Placental epithelial cell (primary cell): ENCODE measurements around the gene SLC8A2. TPM values are rescaled to one million over a fixed set of nuclear protein-coding genes. Genes with fewer than 3 reads are reported as not detected.

ENCODE experiments used
- total RNA-seq: library from RNA; depleted of rRNA; stranded (reverse); fragments of >200 nt; gene quantifications from 2 replicates; pipeline ENCODE4 v1.2.3, GENCODE V29; 2012

The SLC8A2 gene, protein sequence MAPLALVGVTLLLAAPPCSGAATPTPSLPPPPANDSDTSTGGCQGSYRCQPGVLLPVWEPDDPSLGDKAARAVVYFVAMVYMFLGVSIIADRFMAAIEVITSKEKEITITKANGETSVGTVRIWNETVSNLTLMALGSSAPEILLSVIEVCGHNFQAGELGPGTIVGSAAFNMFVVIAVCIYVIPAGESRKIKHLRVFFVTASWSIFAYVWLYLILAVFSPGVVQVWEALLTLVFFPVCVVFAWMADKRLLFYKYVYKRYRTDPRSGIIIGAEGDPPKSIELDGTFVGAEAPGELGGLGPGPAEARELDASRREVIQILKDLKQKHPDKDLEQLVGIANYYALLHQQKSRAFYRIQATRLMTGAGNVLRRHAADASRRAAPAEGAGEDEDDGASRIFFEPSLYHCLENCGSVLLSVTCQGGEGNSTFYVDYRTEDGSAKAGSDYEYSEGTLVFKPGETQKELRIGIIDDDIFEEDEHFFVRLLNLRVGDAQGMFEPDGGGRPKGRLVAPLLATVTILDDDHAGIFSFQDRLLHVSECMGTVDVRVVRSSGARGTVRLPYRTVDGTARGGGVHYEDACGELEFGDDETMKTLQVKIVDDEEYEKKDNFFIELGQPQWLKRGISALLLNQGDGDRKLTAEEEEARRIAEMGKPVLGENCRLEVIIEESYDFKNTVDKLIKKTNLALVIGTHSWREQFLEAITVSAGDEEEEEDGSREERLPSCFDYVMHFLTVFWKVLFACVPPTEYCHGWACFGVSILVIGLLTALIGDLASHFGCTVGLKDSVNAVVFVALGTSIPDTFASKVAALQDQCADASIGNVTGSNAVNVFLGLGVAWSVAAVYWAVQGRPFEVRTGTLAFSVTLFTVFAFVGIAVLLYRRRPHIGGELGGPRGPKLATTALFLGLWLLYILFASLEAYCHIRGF
- under 0.01 and 0.33 TPM in 2 replicates for total RNA-seq

DNA sequence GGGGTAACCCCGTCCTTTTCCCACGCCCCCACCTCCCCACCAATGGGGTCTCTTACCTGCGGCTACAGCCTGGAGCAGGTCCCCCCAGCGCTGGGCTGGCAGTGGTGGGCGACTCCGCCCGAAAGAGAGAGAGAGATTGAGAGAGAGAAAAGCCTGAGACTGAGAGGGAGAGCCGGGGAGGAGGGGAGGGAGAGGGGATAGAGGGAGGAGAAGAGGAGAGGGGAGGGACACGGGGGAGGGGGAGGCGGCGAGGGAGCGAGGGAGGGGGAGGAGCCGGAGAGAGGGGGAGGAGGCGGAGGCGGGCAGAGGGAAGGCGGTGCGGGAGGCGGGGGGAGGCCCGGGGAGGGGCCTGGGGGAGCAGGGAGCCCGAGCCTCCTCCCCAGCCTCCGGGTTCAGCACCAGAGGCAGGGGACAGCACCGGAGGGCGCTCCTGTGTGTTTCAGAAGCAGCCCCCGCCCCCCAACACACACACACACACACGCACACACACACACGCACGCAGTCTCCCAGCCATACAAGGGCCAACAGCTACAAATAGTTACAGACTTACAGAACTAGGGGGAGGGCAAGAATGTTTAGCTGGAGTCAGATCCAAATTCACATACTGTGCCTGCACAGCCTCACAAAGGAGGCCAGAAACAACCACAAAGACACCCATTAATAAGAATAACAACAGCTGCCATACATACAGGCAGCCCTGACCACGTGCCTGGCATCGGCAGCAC is at the start of gene SLC8A2:
SLC8A2 (minus strand) TSS at position 161 of the 725 bp plus-strand sequence. CDS start 5,490 bp downstream, outside the sequence.

DNA sequence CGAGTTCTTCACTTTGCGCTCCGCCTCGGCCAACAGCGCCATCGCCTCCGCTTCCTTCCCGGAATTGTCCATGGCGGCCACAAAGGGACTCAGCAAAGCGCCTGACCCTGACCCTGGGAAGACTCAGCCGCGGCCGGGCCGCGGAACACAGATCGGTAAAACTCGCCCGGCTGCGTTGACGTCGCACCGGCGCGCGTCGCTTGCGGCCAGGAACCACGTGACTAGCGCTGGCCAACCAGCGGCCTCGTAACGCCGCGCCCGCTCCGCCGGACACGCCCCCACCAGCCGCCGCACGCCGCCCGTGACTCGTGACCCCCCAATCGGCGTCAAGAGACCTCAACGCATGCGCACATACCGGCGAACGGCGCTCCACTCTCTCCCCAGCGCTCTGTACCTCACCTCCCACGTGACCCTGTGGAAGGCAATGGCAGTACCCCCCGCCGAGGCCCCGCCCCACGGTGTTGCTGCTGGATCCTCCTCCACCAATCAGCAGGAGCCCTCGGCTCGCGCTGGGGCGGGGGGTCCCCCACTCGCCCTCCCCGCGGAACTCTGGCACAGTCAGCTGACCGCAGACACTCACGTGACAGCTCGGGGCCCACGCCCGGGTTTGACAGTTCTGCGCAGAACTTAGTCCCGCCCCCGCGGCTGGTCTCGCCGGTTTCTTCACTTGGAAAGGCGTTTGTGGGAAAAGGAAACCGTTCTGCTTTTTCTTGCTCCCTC is 43.3 kb upstream of the SLC8A2 start, which contains the start of gene NAPA:
NAPA (minus strand) TSS at position 195 of the 720 bp plus-strand sequence; CDS start at position 72, 123 bp downstream.

DNA sequence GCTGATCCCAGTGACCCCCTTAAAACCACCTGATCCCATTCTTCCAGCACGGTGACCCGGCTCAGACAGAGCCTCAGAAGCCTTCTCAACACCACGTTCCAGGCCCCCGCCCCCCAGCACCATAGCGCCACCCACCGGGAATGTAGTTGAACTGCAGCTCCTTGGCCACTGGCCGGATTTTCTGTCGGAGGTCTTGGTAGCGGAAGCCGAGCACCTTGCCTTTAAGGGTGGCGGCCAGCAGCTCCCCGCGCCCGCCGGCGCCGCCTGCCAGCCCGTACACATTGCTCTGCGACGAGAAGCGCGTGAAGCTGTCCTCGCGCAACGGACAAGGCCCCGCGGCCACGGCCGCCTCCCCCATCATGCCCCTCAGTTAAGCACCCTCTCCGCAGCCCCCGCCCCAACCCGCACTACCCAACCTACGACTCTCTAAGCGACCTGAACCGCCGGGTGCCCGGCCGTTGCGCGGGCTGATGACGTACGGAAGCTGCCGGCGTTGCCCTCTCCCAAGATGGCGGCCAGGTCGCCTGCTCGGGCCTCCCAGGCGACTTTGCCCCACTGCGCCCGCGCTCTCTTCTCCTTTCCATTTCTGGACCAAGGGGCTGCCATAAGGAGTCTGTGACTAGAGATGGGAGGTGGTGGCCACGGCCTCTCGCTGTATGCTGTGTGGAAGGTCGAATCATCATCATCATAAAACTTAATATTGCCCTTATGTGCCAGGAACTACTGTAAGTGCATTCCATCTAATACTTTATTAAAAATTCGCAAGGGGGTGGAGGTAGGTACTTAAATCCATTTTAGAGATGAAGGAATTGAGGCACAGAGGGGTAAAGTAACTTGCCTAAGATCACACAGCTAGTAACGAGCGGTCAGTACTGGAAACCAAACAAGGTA is 12.4 kb upstream of the SLC8A2 start, which contains the start of gene KPTN:
KPTN (minus strand) TSS at position 420 of the 891 bp plus-strand sequence; CDS start at position 361, 59 bp downstream.

DNA sequence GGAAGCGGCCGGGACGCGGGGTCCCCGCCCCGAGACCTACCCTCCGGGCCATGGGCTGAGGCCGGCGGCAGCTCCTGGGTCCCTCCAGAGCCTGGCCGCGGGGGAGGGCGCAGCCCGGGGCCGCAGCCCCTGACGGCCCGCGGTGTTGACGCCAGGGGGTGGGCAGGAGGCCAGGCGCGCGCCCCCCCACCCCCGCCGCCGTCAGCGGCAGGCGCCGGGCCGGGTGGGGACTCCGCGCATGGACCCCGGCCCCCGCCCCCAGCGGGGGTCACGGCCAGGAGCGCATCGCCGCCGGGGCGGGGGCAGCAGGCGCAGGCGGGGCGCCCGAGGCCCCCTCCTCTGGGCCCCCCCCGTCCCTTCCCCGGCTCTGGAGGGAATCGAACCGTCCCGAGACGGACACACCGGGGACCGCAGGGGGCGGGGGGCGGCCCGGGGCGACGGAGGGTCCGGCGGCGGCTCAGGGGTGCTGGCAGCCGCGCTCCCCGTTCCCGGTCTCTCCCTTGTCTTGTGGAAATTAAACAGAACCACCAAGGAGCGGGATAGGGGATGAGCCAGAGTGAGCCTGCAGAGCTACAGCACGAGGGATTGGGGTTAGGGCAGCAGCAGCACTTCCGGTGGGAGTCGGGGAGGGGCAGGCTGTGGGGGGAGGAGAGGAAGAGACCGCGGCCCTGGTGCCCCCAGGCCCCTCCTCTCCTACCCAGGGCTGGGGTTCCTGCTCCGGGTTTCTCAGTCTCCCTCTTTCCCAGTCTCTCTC is 52.5 kb downstream of the SLC8A2 start, which contains the start of gene MEIS3:
MEIS3 (minus strand) TSS at position 498 of the 754 bp plus-strand sequence; CDS start at position 52, 446 bp downstream.

Other genes with a start within 250 kb of the SLC8A2 start
- gene BBC3, start 240.7 kb downstream of the SLC8A2 start, total RNA-seq = 16.1 and 20.3 TPM in 2 replicates
- 3.3 and 14.5 TPM in 2 replicates for gene CCDC9, start 215.4 kb downstream of the SLC8A2 start, total RNA-seq
- 2.0 and 6.7 TPM in 2 replicates for gene INAFM1, start 197.0 kb downstream of the SLC8A2 start, total RNA-seq
- gene C5AR1, start 162.0 kb downstream of the SLC8A2 start, total RNA-seq = 0.11 and 0.39 TPM in 2 replicates
- under 0.01 and 2.1 TPM in 2 replicates for gene C5AR2, start 139.7 kb downstream of the SLC8A2 start, total RNA-seq
- gene DHX34, start 122.6 kb downstream of the SLC8A2 start, total RNA-seq = 17.7 and 20.3 TPM in 2 replicates
- 7.2 and 22.4 TPM in 2 replicates for gene MEIS3, start 52.4 kb downstream of the SLC8A2 start, total RNA-seq
- gene KPTN, start 12.3 kb upstream of the SLC8A2 start, total RNA-seq = 3.1 and 4.6 TPM in 2 replicates
- gene NAPA, start 43.2 kb upstream of the SLC8A2 start, total RNA-seq = 57.7 and 73.9 TPM in 2 replicates
- 2.7 and 7.5 TPM in 2 replicates for gene ZNF541, start 101.3 kb upstream of the SLC8A2 start, total RNA-seq
- gene BICRA, start 137.2 kb upstream of the SLC8A2 start, total RNA-seq = 7.1 and 16.6 TPM in 2 replicates
- 113 and 126 TPM in 2 replicates for gene EHD2, start 241.5 kb upstream of the SLC8A2 start, total RNA-seq